GM19395 (cell line): ENCODE data around the gene CEL.
"Not testable (repeated sequence)": the region's sequence is repeated elsewhere in the genome, so short reads cannot be mapped to it uniquely, and the experiment has no call there.

Source experiments
- ATAC-seq: cut with Tn5 transposase; IDR thresholded peaks from one replicate; pipeline ENCODE4 v1.9.1; 2021; ENCODE audit warnings: mild to moderate bottlenecking, moderate library complexity; ENCODE audit not compliant: unreplicated experiment

The CEL gene

DNA sequence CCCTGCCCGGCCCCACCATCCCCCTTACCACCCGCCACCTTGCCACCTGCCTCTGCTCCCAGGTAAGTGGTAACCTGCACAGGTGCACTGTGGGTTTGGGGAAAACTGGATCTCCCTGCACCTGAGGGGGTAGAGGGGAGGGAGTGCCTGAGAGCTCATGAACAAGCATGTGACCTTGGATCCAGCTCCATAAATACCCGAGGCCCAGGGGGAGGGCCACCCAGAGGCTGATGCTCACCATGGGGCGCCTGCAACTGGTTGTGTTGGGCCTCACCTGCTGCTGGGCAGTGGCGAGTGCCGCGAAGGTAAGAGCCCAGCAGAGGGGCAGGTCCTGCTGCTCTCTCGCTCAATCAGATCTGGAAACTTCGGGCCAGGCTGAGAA is at the start of gene CEL:
Gene CEL, plus strand, starts transcription at position 218 of the 382 bp plus-strand sequence. Its CDS starts 22 bp downstream, at position 240.
- not testable (repeated sequence) for ATAC-seq

GRCh38 chr9:133014696-133015095 is 47.1 kb upstream of the CEL start:
- ATAC-seq: no peak

DNA sequence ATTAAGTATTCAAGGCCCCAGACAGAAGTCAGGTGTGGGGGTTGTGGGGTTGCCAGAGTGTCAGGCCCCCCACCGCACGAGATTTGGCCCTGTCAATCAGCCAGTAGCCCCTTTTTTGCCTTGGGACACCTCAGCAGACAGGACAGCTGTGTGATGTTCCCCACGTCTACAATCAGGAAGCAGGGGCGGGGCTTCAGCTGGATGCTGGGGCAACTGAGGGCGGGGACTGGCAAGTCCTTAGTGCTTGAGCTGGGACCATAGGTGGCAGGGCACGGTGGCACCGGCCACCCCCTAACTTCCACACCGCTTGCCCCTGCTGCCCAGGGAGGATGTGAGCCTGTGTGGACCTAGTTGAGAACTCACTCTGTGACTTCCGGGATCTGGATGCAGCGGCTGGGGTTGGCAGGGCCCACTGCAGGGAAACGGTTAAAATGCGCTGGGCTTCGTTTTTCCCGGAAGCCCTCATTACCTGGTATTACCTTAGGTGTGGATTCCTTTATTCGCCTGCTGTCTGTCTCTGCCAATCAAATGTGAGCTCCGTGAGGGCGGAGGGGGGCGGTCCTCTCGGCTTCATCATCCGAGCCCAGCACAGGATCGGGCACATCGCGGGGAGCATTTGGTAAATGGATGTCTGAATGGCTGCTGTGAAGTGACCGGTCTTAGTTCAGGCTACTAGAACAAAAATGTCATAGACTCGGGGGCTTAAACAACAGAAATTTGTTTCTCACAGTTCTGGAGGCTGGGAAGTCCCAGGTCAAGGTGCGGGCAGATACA is 38.5 kb upstream of the CEL start:
- ATAC-seq: no peak

DNA sequence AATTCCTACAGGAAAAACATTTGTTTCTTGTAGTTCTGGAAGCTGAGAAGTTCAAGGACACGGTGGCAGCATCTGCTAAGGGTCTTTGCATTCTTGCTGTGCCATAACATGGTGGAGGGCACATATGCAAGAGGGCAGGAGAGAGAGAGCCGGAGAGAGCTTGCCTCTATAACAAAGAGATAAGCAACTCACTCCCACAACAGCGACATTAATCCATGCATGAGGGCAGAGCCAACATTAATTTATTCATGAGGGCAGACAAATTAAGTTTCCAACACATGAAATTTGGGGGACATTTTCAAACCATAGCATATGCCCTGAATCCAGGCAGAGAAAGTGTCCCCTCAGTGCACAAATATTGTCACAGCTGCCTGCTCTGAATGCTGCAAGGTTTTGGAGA is 35.4 kb upstream of the CEL start:
- ATAC-seq: no peak

DNA sequence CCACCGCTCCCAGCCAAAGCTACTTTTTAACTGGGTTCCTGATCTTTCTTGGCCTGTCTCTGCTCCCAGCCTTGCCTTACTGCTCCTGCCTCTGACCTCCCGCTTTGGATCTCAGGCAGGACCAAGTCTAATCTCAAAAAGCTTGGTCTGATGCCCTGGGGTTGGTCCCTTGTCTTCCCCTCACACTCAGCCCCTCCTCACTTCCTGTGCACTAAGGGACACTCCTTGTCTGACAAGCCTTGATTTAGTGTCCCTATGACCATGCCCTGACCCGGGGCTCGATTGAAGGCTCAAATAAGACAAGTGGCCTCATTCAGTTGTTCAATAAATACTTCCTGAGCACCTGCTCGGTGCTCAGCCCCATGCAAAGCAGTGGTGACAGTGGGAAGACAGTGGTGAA is 34.6 kb upstream of the CEL start:
- ATAC-seq: no peak

- no peak for ATAC-seq
Observed at GRCh38 chr9:133028221-133028620, 33.6 kb upstream of the CEL start.

GRCh38 chr9:133029994-133030316 is 31.8 kb upstream of the CEL start:
- no peak for ATAC-seq

GRCh38 chr9:133030317-133031129 is 31.3 kb upstream of the CEL start, which contains the start of gene GTF3C5:
GTF3C5 (plus strand) TSS chr9:133030997; CDS start chr9:133031012, 15 bp downstream.
- peak; percentile 96 for ATAC-seq

GRCh38 chr9:133031130-133031422 is 30.7 kb upstream of the CEL start:
- ATAC-seq: no peak

GRCh38 chr9:133031496-133031911 is 30.3 kb upstream of the CEL start:
- no peak for ATAC-seq

DNA sequence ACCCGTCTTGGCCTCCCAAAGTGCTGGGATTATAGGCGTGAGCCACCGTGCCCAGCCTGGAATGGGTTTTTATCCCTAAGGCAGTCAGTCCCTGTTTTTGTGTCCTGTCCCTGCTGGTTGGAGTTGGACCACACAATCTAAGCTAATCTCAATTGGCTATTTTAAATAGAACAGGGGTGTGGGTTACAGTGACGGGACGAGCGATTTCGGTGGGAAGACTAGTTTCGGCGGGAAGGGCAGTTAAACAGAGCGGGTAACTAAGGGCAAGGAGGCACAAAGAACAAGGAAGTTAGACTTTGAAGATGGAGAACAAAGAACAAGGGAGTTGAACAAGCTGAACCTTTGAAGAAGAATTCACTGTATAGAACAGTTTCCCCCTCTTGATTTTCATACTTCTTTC is 29.6 kb upstream of the CEL start:
- no peak for ATAC-seq

- no peak for ATAC-seq
Observed at GRCh38 chr9:133035669-133036068, 26.1 kb upstream of the CEL start.

DNA sequence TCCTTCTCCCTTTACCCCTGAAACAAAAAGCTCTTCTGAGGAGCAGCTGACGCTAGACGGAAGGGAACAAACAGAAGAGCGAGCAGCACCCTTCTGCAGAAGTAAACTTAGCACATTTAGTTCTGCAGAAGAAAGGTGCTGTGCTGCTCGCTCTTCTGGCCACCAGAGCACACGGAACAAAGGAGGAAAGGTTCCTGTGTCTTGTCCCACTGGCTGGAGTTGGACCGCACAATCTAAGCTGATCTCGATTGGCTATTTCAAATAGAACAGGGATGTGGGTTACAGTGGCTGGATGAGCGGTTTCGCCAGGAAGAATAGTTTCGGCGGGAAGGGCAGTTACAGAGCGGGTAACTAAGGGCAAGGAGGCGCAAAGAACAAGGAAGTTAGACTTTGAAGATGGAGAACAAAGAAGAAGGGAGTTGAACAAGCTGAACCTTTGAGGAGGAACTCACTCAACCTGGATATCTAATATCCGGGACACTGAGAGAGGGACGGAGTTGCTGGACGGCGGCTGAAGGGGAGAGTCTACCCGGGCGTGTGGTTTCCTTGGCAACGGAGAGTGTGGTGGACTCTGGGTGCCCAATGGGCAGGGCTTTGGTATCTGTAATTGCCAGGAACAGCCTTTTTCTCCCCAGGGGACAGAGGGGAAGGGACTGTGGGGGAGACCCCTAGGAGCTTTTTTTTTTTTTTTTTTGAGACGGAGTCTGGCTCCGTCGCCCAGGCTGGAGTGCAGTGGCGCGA is 23.8 kb upstream of the CEL start:
- no peak for ATAC-seq

- not testable (repeated sequence) for ATAC-seq
Observed at GRCh38 chr9:133040892-133041479, 20.8 kb upstream of the CEL start.

DNA sequence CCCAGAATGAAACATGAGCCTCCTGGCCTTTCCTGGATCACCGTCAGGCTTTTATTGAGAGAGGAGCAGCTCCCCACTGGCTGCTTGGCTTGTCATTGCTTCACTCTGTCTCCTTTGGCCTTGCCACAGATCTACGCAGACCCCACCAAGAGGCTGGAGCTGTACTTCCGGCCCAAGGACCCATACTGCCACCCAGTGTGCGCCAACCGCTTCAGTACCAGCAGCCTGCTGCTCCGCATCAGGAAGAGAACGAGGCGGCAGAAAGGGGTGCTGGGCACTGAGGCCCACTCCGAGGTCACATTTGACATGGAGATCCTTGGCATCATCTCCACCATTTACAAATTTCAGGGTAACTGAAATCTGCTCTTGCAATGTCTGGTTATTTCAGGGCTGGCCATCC is 19.8 kb upstream of the CEL start:
- no peak for ATAC-seq

- no peak for ATAC-seq
Observed at GRCh38 chr9:133042676-133043075, 19.1 kb upstream of the CEL start.

DNA sequence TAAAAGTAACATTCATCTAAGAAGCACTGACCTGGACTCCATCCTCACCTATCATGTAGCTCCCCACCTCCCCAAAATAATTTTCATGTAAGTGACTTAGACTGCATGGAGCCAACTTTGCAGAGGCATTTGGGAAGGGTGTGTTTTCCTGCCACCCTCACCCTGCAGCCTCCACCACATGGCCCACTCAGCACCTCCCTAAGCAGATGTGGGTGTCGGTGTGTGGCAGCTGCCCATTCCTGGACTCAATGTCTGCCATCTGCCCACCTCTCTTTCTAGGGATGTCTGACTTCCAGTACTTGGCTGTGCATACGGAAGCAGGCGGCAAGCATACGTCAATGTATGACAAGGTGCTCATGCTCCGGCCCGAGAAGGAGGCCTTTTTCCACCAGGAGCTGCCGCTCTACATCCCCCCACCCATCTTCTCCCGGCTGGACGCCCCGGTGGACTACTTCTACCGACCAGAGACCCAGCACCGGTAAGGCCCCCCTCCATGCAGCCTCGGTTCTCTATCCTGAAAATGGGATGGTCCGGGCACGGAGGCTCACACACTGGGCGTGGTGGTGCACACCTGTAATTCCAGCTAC is 18.2 kb upstream of the CEL start:
- no peak for ATAC-seq

DNA sequence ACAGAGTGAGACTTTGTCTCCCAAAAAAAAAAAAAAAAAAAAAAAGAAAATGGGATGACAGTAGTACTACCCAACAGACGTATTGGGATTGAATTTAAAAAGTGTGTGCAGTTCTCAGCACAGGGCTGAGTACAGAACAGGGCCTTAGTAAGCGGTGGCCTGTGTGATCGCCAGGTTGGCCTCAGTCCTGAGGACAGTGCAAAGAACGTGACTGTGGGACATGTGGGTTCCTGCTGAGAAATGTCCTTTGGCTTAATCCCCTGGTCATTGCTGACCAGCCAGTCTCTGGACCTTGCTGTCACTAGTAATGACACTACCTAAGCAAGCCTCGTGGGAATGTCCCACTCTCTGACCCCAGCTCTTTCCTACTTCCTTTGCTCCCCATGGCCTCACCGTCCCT is 17.7 kb upstream of the CEL start:
- no peak for ATAC-seq

- ATAC-seq: no peak
Observed at GRCh38 chr9:133044661-133045060, 17.1 kb upstream of the CEL start.

DNA sequence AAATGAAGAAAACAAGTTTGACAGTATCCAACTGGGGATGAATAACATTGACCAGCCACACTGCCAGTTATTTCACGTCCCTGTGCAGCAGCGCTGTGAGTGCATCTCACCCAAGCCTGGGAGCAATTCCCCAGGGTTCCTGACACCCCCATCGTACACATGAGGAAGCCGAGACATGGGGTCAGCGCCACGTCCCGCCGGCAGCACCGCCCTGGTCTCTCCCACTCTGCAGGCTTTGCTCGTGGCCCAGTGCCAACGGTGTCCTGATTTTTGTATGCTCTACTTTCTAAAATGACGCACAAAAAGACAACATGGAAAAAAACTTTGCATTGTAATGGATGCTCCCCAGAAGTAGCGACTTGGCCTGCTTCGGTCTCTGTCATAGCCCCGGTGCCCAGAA is 16.6 kb upstream of the CEL start:
- ATAC-seq: no peak
